Osteocyte (in vitro differentiated cells): ENCODE results near the gene SHMT2. TPM values are rescaled to one million over a fixed set of nuclear protein-coding genes. Genes with fewer than 3 reads are reported as not detected.

Source experiments
- DNase-seq: peaks from one replicate; pipeline ENCODE4 v3.0.0; 2021; ENCODE audit warnings: mixed read lengths; ENCODE audit not compliant: unreplicated experiment; ENCODE audit errors: extremely low spot score
- H3K27ac Mint-ChIP-seq: one replicate; pipeline ENCODE4 v1.8.0; 2021; ENCODE audit warnings: mild to moderate bottlenecking, mixed read lengths; ENCODE audit not compliant: unreplicated experiment
- H3K27me3 Mint-ChIP-seq: one replicate; pipeline ENCODE4 v1.8.0; 2021; ENCODE audit warnings: mixed read lengths; ENCODE audit not compliant: unreplicated experiment
- H3K36me3 Mint-ChIP-seq: one replicate; pipeline ENCODE4 v1.8.0; 2021; ENCODE audit warnings: mixed read lengths; ENCODE audit not compliant: unreplicated experiment
- H3K4me1 Mint-ChIP-seq: one replicate; pipeline ENCODE4 v1.8.0; 2021; ENCODE audit warnings: mixed read lengths; ENCODE audit not compliant: unreplicated experiment
- H3K4me3 Mint-ChIP-seq: one replicate; pipeline ENCODE4 v1.8.0; 2021; ENCODE audit warnings: mild to moderate bottlenecking, moderate library complexity, mixed read lengths; ENCODE audit not compliant: unreplicated experiment
- H3K9me3 Mint-ChIP-seq: one replicate; pipeline ENCODE4 v1.8.0; 2021; ENCODE audit warnings: mixed read lengths; ENCODE audit not compliant: unreplicated experiment
- total RNA-seq: library from RNA; stranded (reverse); gene quantifications from 2 replicates; pipeline ENCODE4 v1.2.1, GENCODE V29; 2021
- TF ChIP-seq, protein P1 (sequence below): fragments of 200-600 bp; sonication (generic); IDR thresholded peaks from 2 replicates; pipeline ENCODE4 v1.5.0; 2021; ENCODE audit warnings: antibody characterized with exemption, mild to moderate bottlenecking, moderate library complexity

Gene SHMT2
- total RNA-seq, 1 donor from 2014 or later, result 263 TPM

GRCh38 chr12:57237596-57237931, 8.1 kb downstream of the SHMT2 start:
- H3K4me3 Mint-ChIP-seq, result peak overlapping the region; percentile 71
- H3K9me3 Mint-ChIP-seq, result no peaks in the 10 kb centered on the region
- peaks cover 16% of the 10 kb centered on the region for H3K36me3 Mint-ChIP-seq
- peak overlapping the region; percentile 98 for H3K27ac Mint-ChIP-seq
- no peak for DNase-seq
- TF ChIP-seq, protein P1, sequence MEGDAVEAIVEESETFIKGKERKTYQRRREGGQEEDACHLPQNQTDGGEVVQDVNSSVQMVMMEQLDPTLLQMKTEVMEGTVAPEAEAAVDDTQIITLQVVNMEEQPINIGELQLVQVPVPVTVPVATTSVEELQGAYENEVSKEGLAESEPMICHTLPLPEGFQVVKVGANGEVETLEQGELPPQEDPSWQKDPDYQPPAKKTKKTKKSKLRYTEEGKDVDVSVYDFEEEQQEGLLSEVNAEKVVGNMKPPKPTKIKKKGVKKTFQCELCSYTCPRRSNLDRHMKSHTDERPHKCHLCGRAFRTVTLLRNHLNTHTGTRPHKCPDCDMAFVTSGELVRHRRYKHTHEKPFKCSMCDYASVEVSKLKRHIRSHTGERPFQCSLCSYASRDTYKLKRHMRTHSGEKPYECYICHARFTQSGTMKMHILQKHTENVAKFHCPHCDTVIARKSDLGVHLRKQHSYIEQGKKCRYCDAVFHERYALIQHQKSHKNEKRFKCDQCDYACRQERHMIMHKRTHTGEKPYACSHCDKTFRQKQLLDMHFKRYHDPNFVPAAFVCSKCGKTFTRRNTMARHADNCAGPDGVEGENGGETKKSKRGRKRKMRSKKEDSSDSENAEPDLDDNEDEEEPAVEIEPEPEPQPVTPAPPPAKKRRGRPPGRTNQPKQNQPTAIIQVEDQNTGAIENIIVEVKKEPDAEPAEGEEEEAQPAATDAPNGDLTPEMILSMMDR, result no peak
- H3K4me1 Mint-ChIP-seq, result peaks cover 82% of the 10 kb centered on the region
- peaks cover 2% of the 10 kb centered on the region for H3K27me3 Mint-ChIP-seq

GRCh38 chr12:57237932-57238853, 8.7 kb downstream of the SHMT2 start:
- DNase-seq, result no peak
- H3K27ac Mint-ChIP-seq, result peak overlapping the region; percentile 91

GRCh38 chr12:57238854-57239554, 9.5 kb downstream of the SHMT2 start:
- DNase-seq, result peak; percentile 98
- Mint-ChIP-seq H3K4me3 (peak overlapping the region; percentile 91), H3K4me1 (peaks cover 82% of the 10 kb centered on the region), H3K27ac (peak overlapping the region; percentile 91), H3K27me3 (peaks cover 2% of the 10 kb centered on the region), H3K9me3 (no peaks in the 10 kb centered on the region), H3K36me3 (peaks cover 7% of the 10 kb centered on the region)
- TF ChIP-seq, protein P1, result peak; percentile 100

More at GRCh38 chr12:57237932-57238853, 8.7 kb downstream of the SHMT2 start:
- Mint-ChIP-seq H3K27me3 (peaks cover 2% of the 10 kb centered on the region), H3K36me3 (peaks cover 11% of the 10 kb centered on the region), H3K9me3 (no peaks in the 10 kb centered on the region), H3K4me1 (peaks cover 84% of the 10 kb centered on the region), H3K4me3 (peak overlapping the region; percentile 91)
- TF ChIP-seq, protein P1, result no peak

DNA sequence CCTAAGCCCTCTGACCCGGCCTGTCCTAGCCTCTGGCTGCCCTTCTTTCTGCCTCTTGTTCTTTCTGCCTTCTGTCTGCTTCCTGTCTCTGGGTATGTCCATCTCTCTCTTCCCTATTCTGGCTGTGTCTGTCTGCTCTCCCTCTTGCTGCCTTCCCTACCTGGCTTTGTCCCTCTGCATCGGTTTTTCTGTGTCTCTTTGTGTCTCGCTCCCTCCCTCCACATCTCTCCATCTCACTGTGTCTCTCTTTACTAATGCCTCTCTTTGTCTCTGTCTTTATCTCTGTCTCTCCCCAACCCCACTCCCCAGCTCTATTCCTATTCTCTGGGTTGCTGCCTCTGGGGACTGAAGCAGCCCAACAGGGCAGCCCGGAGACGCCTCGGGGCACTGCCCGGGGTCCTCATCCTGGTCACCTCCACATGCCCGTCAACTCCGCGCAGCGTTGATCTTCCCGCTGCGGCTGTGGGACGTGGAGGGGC, 10.1 kb downstream of the SHMT2 start:
- Mint-ChIP-seq H3K27ac (peak overlapping the region; percentile 91), H3K27me3 (peaks cover 2% of the 10 kb centered on the region), H3K4me1 (peaks cover 78% of the 10 kb centered on the region), H3K36me3 (peaks cover under 1% of the 10 kb centered on the region), H3K9me3 (no peaks in the 10 kb centered on the region), H3K4me3 (peak overlapping the region; percentile 91)
- TF ChIP-seq, protein P1, result no peak
- DNase-seq, result no peak
